HG03432 (cell line): Measurements from ENCODE around the gene MLLT10.

Experiments used
- ATAC-seq: cut with Tn5 transposase; IDR thresholded peaks from one replicate; pipeline ENCODE4 v1.9.1; 2021; ENCODE audit warnings: mild to moderate bottlenecking, moderate library complexity; ENCODE audit not compliant: unreplicated experiment

MLLT10 gene

DNA sequence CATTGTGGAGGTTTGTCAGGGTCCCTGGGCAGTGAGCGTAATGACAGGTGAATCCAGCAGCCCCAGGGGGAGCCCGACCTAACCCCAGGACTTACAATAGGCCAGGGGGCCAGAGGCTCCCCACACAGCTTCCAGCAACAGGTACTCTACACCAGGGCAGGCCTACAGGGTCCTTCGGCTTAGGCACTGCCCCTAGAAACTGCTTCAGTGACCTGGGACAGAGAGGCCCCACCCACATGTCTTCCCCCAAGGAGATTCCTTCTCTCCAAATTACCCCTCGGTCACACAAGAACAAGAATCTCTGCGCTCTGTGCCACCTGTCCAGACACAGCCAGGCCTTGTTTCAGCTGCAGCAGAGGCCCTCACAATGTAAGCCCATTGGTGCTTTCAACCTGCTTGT is 32.9 kb upstream of the MLLT10 start:
- ATAC-seq = no peak

DNA sequence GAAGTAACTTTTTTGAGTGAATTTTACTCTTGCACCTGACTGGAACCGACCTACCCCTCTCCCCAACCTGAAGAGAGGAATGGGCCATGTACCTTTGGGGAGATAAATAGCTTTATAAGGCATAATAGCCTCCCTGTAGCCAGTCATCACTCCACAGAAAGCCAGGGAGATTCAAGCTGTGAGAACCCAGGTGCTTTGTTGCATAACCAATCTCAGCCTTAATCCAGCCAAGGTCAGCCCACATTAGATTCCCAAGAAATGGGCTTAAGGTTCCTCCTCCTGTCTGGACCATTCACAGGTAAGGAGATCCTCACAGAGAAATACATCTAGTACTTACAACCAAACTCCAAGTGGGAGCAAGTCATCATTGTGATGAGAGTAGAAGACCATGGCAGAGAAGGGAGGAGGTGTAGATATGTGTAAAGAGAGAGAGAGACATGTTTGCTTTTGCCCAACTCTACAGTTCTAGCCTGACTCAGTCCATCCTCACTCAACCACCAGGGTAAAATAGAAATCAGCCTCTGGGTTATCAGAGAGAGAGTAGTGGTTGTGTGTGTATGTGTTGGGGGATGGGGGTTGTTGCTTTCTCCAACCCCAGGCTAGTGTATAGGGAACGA is 32.2 kb upstream of the MLLT10 start:
- no peak for ATAC-seq

DNA sequence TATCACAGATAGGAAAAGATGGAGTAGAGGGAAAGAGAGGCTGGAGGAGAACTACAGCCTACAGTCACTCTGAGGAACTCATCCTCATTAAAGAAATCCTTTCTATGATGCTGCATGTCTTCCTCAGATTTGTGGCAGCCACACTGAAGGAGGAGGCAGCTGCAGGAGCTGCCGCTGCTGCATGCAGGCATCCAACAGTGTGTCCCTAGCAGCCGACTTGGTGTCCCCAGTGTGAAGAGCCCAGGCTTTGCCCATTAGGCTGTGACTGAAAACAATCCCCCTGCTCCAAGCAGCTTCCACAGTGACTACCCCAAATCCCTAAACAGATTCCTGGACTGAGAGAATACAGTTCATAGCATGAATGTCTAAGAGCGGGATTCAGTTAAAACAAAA is 31.7 kb upstream of the MLLT10 start:
- ATAC-seq = no peak

DNA sequence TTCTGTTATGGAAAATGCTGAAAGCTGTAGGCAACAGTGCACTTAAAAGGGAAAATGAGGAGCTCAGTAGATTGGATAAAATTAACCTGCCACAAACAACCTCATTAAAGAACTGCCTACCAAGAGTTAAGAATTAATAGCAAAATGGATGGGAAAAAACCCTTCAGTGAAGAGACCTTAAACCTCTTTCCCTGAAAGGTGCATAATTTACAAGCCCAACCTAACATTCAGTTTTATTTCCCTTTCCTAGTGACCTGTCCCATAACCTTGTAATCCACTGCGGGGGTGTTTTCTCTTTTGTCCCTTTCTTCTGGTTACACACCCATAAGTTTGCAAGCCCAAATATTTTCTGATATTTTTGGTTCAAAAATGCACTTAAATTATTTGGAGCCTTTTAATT is 30.5 kb upstream of the MLLT10 start:
- no peak for ATAC-seq

- no peak for ATAC-seq
Measured at GRCh38 chr10:21505711-21506278, 28.2 kb upstream of the MLLT10 start.

GRCh38 chr10:21506351-21506750 is 27.7 kb upstream of the MLLT10 start:
- no peak for ATAC-seq

- no peak for ATAC-seq
Measured at GRCh38 chr10:21507150-21507549, 26.9 kb upstream of the MLLT10 start.

DNA sequence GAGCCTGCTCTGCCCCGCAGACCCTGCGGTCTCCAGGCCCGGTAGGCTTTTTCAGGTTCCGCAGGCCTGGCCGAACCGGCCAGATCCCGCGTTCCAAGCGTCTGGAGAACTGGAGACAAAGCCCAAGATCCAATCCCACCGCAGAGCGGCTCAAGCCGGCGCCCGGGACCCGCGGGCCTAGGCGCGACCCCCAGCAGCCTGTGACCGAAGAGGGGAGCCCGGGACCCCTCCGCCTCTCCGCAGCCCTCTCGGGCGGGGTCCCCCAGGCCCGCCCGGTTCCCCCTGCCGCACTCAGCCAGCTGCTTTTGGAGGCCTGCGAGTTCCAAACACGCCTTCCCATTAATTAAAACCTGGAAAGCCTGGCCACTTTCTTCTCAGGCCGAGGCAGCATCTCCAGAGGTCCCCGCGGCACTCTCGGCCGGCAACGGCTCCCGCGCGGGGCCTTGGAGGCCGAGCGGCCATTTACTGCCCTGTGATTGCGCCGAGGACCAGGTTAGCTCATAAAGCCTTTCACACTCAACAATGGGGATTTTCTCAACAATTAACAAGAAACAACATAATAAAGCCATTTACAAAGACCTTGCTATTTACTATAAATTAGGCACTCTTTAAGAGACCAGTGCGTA is 25.2 kb upstream of the MLLT10 start:
- no peak for ATAC-seq

- ATAC-seq = no peak
Measured at GRCh38 chr10:21509341-21510240, 24.4 kb upstream of the MLLT10 start.

DNA sequence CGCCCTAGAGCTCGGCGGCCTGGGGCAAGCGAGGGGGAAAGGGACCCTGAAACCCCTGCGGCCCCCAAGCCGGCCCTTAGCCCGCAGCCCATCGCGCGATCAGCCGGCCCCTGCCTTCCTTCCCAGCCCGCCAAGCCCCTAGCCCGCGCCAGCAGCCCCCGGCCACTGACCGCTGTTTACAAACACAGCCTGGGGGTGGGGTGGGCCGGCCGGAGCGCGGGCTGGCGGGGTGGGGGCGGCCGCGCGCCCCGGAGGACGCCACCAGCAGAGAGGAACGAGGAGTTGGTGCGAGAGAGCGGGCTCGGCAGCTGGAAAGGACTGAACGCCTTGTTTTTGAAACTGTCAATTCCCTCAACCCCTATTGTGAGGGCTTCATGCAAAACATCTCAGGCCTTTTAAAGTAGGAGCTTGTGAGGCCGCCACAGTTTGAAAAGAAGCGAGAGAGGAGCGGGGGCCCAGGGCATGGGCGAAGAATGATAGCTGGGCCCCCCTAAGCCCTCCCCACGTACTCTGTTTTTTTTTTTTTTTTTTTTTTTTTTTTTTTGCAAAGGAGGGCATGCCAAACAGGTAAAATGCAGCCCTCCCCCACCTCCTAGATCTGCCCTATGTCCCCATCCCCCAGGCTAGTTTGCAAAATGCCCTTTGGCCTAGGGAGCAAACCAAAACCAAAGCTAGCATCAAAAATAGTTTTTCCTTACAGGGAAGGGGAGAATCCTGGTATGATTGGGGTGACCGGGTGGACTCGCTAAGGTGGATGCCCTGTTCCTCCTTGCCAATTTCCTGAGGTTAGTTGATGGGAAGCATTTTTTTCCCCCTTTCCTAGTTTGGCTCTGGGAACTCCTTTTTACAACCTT is 23.6 kb upstream of the MLLT10 start:
- no peak for ATAC-seq

GRCh38 chr10:21511095-21511570 is 22.9 kb upstream of the MLLT10 start:
- no peak for ATAC-seq

DNA sequence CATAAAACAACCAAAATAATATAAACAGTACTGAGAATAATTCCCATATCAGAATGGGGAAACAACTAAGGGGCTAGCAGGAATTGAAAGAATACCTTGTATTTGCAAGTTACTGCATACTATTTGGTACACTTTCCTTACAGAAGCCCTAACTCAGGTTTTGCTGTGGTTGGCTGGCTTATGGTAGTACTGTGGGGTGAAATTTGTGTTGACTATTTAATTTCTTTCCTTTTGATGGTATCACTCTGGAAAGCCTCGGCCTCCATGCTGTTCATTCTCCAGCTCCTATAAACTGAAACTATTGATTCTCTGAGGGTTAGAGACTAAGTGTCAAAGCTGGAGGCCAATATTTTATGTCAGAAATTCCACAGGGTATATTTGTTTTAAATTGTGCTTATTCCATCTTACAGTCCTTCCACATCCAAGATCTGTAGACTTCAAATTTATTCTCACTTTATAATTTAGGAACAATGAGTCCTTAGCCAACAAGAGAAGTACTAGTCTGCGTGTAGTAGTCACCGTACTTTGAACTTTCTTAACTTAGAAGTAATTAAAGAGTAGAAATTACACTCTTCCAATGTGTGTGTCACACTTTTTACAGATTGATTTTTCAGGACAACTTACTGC is 22.0 kb upstream of the MLLT10 start:
- ATAC-seq = no peak

GRCh38 chr10:21512573-21513404 is 21.2 kb upstream of the MLLT10 start:
- ATAC-seq = no peak

GRCh38 chr10:21513405-21513788 is 20.6 kb upstream of the MLLT10 start:
- ATAC-seq = no peak

DNA sequence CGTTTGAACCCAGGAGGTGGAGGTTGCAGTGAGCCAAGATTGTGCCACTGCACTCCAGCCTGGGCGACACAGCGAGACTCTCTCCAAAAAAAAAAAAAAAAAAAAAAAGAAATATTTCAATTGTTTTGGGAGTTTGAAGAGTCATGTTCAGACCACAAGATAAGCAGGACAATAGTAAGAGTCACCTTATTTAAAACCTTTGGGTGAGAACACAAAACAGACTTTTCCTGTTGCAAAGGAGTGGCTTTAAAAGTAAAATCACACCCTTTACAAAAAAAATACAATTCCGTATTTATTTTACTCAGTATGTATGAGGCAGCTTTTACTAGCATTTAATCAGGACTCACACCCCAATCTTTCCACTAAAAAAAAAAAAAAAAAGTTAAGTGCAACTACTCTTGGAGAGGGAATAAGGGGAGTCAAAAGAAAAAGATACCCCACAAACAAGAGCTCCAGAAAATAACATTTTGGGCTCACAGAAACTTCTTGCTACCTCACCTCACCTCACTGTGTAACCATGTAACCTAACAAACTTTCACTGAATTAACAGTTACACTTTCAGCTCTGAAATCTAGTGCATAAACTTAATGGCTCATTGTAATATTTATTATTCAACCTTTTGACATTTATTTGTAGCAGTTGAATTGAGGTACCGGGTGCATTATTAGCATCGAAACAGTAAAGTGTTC is 19.8 kb upstream of the MLLT10 start:
- no peak for ATAC-seq

DNA sequence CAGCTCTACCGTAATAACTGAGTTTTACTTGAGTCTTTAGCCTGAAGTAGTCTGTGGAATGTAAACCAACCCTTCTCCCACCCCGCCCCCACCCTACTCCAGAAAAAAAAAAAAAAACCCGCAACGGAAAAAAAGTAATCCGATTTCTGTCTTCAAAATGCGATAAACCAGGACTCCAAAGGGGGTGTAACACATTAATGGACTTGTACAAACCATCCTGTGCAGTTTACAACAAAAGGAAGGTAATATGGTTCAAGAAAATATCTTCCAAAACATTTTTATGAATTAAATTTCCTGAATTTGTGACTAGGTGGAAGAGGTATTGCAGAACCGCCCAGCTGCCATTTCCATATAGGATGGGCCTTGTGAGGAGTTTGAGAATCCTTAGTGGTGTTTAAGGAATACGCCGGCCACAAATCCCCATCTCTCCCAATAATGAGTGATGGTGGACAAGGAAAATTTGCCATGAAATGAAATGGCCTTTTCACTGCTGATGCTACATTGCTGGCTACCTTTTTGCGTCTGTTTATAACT is 19.1 kb upstream of the MLLT10 start:
- ATAC-seq = no peak

- ATAC-seq = no peak
Measured at GRCh38 chr10:21515361-21516241, 18.4 kb upstream of the MLLT10 start.
